Measurements from ENCODE around the gene IL2RG.

- TF ChIP-seq CTCF (IDR thresholded peaks at IDR 0.05) (no peak), EP300 (IDR thresholded peaks at IDR 0.05) (no peak)
Observed at GRCh38 chrX:71154641-71155040, 43.3 kb upstream of the IL2RG start.
